CD4-positive, alpha-beta T cell treated with Interferon gamma for 1 hour (primary cell): ENCODE measurements around the gene NFATC3.

Experiments used
- DNase-seq: peaks from one replicate; pipeline ENCODE4 v3.0.0-alpha.2; 2020

NFATC3 gene

DNA sequence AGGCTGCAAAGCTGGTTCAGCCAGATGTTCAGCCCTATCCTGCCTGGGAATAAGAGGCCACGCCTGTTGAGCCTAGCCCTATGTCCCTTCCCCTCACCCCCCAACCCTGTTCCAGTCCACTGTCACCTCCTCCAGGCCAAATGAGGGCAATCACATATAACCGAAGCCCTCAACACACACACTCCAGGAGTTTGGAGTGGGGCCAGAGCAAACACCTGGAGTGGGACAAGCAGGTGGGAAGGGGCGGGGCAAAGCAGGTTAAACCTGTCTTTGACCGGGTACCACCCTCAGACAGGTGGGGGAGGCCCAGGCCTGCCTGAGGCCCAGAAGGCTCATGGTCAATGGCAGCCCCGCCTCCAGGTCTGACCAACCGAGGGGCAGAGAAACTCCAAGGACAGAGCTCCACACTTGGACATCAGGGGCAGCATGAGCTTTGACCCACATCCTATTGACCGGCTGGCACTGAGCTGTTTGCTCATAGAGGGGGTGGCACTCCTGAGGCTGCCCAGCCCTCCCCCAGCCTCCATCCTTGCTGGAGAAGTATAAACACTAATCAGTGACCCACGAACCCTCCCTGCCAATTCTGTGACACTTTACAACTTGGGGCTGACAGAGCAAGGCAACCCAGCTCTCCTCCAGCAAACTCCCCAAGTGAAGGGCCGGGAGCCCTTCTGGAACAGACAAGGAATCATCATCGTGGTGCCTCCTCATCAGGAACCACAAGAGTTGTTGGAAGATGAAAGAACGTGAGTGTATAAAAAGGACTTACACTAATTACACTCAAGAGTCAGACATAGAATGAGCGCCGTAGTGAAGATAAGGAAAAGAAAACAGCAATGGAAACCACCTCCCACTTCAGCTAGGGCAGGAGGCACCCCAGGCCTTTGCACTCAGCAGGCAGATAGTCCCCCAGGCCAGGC is 149.3 kb downstream of the NFATC3 start:
- DNase-seq: no peak

DNA sequence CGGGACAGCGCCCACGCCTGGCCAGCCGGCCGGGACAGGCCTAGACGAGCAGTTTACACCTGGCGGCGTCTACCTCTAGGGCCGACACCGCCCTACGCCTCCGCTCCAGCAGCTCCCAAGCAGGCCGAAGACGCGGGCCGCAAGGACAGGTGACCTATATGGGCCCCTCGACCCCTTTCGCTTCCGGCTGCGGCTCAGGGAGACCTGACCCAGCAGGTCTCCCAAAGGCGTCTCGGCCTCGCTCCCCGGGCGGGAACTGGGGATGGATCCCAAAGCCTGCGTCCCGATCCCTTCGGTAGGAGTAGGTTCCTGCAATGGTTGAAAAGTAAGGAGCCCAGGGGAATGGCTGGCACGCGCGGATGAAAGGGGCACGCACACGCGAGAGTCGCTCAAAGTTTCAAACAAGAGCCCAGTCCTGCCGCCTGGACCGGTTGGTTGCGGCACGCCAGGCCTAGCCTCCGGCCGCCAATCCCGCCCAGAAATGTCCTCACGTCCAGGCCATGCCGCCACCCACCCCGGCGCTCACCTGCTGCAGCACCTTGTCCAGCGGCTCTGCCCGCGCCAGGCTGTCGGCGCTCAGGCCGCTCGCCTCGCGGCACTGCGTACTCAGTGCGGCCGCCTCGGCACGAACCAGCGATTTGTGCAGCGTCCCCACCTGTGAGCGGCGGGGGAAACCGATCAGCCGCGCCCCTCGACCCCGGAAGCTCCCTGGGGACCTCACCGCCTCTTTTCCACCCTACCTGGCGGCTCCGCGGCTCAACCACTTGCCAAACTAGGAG is 150.1 kb downstream of the NFATC3 start:
- no peak for DNase-seq

- no peak for DNase-seq
These were observed 150.6 kb downstream of the NFATC3 start, which contains the start of gene ESRP2 for GRCh38 chr16:68235887-68236136. ESRP2 (minus strand) TSS chr16:68236127; CDS start chr16:68236045, 82 bp downstream.

- peak; percentile 43 for DNase-seq
These were observed 151.1 kb downstream of the NFATC3 start for GRCh38 chr16:68236137-68236825.

GRCh38 chr16:68236826-68237242 is 151.7 kb downstream of the NFATC3 start:
- DNase-seq: no peak

DNA sequence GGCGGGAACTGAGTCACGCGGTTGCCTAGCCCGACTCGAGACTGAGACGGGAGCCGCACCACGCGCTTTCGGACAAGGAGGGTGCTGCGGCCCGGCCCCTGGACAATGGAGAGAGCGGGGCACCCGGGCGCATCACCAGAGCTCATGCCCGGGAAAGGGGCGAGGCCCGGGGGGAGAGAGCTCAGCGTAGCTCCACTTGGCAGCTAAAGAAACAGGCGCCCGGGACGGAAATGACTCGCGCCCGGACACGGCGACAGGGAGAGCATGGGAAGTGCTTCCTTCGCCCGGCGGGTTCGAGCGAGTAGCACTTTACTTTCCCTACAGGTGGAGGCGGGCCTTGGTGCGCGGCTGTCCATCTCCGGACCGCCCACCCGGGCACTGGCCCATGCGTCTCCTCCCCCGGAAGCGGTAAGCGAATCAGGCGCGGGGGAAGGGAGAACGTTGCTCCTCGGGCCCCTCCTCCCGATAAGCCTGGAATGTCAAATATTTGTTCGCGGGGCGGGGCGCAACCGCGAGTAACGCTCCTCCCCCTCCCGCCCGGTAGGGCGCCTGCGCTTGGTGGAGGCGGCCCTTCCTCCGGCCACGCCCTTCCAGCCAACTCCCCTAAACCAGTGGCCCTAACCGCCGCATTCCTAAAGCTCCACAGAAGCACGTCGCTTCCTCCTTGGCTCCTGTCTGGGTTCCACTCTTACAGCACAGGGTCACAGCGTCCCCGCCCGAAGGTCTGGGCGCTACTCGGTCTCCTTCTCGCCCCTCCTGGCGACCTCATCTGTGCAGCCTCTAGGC is 152.3 kb downstream of the NFATC3 start:
- DNase-seq: peak; percentile 87

DNA sequence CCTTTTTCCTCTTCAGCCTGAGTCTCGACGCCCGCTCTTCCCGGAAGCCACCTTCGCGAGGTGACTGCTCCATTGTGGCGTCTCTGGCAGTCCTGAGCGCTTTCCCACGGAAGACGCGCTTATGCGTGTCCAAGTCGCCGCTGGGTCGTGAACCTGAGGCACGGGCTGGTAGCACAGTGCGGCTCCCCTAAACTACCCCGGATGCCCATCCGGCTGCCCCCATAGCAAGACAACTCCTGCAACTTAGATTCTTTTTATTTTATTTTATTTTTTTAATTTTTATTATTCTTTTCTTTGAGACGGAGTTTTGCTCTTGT is 152.8 kb downstream of the NFATC3 start:
- DNase-seq: no peak

GRCh38 chr16:68242085-68242484 is 156.9 kb downstream of the NFATC3 start:
- no peak for DNase-seq

DNA sequence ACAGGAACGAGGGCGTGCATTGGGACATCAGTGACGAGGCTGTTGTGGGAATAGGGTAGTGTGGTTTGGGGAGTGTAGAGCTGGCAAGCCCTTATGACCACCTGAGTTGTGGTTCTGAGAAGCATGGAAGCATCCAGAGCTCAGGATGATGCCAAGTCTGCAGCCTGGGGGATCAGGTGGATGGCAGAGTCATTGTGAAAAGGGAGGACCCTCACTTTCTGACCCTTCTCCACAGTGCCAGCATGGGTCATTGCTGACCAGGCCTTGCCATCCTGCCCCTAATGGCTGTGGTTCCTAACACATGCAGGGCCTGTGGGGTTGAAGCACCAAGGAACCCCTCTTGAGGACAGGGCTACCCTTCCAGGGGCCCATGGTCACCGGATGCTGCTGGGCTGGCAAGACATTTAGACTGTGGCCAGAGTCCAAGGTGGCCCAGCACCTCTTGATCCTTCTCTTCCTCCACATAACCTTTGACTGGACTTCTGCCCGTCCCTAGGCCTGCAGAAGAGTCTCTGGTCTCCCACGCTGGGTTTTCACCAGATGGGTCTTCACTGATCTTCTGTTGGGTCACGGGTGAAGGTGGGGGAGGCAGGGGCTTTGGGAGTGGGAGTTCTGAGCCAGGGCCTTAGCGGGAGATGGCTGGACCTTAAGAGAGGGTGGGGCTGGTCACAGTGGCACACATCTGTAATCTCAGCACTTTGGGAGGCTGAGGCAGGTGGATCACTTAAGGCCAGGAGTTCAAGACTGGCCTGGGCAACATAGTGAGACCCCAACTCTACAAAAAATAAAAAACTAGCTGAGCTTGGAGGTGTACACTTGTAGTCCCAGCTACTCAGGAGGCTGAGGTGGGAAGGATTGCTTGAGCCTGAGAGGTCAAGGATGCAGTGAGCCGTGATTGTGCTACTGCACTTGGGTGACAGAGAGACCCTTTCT is 158.0 kb downstream of the NFATC3 start:
- DNase-seq: no peak

DNA sequence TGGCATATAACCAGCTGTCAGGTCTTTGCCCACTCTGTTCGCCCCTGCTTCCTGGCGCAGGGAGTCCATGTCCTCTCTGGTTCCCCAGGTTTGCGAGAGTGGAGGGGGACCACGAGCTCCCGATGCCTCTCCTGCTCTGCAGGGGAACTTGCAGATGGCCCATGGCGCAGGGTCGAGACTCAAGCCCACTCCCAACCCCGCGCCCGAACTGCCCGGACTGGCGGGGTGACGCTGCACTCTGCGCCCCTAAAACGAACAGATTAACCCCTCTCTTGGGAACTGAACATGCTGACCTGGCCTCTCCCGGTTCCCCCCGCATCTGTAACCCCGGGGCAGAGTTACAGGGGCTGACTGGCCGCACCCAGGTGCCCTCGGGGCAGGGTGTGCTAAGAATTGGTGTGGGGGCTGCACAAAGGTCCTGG is 159.3 kb downstream of the NFATC3 start:
- no peak for DNase-seq

DNA sequence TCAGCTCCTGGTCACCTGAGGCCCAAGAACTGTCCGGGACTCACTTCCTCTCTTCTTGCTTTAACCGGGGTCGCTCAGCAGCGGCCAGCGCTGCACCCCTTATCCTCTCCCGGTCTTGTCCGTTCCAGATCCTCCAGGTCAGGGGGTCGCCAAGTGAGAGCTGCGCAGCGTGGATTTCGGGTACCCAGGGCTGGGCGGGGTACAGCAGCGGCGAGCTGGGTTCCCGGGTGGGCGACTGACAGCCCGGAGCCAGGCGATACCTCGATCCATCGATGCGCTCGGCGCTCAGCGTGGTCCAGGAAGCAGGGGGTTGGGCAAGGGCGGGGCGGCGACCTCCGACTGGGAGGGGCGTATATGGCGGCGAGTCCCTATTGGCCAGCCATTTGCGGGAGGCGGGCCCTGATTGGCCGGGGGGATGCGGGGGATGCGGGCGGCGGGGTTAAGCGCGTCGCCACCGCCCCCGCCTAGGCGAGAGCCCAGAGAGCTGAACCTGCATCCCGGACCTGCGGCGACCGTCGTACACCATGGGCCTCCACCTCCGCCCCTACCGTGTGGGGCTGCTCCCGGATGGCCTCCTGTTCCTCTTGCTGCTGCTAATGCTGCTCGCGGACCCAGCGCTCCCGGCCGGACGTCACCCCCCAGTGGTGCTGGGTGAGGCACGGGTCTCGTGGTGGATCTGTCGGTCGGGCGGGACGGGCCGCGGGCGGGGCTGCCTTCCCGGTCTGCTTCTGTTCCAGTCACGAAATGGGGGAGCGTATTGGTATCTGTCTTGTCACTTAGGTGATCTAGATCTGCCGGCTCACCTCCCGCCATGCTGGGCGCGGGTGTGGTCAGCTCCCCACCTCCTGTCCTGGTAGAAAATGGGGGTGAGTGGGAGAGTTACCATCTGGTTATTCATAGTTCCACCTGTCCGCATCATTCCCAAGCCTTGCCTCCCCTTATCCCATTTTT is 160.0 kb downstream of the NFATC3 start, which contains the start of gene PLA2G15:
PLA2G15 (plus strand) TSS at position 471 of the 951 bp plus-strand sequence; CDS start at position 525, 54 bp downstream.
- DNase-seq: peak; percentile 91

DNA sequence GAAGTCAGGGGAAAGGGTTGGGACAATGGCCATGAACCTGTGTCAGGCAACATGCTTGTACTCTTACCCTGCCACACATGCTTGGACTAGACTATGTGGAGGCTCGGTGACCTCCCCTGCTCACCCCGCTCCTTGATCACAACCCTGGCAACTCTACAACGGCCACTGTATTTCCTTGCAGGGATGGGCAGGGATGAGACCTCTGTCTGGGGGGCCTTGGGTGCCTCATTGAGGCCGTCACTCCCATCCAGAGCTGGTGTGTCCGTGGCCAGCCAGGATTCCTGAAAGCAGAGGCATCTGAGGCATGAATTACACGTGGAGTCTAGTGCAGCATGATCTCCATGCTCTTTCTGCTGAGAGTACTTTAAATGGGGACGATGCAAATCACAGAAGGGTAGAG is 161.0 kb downstream of the NFATC3 start:
- no peak for DNase-seq

GRCh38 chr16:68246666-68247065 is 161.5 kb downstream of the NFATC3 start:
- DNase-seq: no peak

- peak; percentile 30 for DNase-seq
These were observed 162.2 kb downstream of the NFATC3 start for GRCh38 chr16:68247400-68247799.

GRCh38 chr16:68247932-68248331 is 162.8 kb downstream of the NFATC3 start:
- DNase-seq: no peak

DNA sequence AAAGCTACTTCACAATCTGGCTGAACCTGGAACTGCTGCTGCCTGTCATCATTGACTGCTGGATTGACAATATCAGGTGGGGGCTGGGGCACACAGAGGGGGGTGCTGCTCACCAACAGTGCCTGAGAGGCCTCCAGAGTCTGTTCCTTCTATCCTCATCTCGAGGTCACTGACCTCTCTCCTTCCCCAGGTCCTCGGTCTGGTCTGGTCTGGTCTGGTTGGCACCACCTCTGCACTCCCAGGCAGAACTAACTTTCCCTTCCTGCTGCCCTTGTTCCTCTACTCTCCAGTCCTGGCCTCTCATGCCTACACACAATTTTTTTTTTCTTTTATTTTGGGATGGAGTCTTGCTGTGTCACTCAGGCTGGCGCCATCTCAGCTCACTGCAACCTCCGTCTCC is 164.2 kb downstream of the NFATC3 start:
- DNase-seq: no peak

DNA sequence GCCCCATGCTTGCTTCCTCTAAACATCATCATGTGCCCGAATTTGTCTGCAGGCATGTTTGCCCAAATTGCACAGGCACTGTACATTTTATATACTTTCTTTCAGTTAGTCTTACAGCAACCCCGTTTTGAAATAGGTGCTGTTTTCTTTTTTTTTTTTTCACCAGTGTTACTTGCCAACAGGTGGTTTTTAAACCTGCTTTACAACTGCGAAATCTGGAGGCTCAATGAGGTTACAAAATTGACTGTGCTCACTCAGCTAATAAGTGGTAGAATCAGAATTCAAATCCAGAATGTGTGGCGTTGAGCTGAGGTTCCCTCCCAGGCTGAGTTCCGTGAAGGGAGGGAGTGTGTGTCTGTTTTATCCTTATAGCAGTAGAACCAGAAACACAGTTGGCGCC is 165.8 kb downstream of the NFATC3 start:
- DNase-seq: no peak

DNA sequence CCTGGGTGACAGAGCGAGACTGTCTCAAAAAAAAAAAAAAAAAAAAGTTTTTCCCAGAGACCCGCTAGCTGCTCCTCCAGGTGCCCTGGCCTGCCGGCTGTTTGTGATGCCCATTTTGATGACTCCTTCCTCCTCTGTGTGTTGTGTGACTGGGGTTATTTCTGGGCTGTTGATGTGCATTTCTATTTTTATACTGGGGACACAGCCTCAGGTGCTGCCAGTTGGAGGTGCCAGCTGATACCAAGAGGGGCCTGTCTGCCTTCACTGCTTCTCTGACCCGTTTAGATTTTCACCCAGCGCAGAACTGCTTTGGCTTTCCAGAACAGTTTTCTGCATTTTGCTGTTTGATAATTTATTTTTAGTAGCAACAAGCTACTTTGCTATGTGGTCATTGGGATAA is 166.7 kb downstream of the NFATC3 start:
- DNase-seq: no peak

DNA sequence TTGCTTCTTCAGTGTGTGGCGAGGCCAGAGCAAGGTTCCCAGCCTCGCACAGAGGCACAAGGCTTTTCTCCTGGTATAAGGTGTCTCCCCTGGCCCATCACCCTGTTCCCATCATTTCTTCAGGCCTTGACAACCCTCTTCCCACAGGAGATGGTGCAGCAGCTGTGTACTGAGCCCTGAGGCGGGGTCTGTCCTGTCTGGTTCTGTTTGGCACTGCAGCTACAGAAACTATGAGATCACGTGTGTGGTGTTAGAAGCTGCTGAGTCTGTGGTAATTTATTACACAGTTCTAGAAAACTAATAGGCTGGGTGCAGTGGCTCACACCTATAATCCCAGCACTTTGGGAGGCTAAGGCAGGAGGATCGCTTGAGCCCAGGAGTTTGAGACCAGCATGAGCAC is 167.2 kb downstream of the NFATC3 start:
- no peak for DNase-seq

DNA sequence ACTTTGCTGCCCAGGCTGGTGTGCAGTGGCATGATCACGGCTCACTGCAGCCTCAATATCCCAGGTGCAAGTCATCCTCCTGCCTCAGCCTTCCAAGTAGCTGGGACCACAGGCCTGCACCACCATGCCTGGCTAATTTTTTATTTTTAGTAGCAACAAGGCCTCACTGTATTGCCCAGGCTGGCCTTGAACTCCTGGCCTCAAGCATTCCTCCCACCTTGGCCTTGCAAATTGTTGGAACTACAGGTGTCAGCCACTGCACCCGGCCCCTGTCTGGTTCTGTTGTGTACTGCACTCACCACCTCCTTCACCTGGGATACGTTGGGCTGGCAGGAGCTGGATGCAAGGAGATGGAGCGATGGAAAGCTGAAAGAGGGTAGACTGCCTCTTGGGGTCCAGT is 168.6 kb downstream of the NFATC3 start:
- no peak for DNase-seq
